HepG2 (cell line): ENCODE data around the gene POFUT2. TPM values are rescaled to one million over a fixed set of nuclear protein-coding genes. Genes with fewer than 3 reads are reported as not detected.

ENCODE experiments used
- ATAC-seq: fragments of 200-7000 bp; cut with Tn5 transposase; 3 replicates; pipeline ENCODE4 v1.9.1; 2020; ENCODE audit warnings: mild to moderate bottlenecking, moderate library complexity
- BruUV-seq: library from RNA; stranded (reverse); fragments of 400-500 nt; replicated peaks from 2 replicates; lab custom pipeline; 2021; lab: Mats Ljungman, UMichigan
- CTCF ChIA-PET: fragments of 300-600 bp; formaldehyde crosslinking; extraction: SDS; loops from one replicate; lab custom pipeline; 2021; ENCODE audit warnings: low total read pairs, inconsistent platforms, low intra/inter-chr PET ratio; lab: Yijun Ruan, JAX
- POLR2A ChIA-PET: fragments of 350-600 bp; sonication (Branson Sonifier 250); formaldehyde crosslinking; loops from one replicate; lab custom pipeline; 2020; ENCODE audit warnings: antibody characterized with exemption, inconsistent platforms; lab: Yijun Ruan, JAX
- DNase-seq: peaks from one replicate; pipeline ENCODE4 v3.0.0-alpha.2; 2015; ENCODE audit warnings: low spot score
- FAIRE-seq: peaks from 3 replicates; lab custom pipeline; 2011; peaks lifted over from hg19 to GRCh38; lab: Jason Lieb, UNC
- H2AFZ ChIP-seq: one replicate; pipeline ENCODE4 v1.6.1; 2011; ENCODE audit warnings: low read length, inconsistent platforms
- H3K27ac ChIP-seq: fragments of 300-600 bp; 3 replicates; pipeline ENCODE4 v1.8.0; 2011; ENCODE audit warnings: mixed run types, mild to moderate bottlenecking, mixed read lengths, low read length, inconsistent platforms; ENCODE audit not compliant: insufficient read depth; ENCODE audit errors: extremely low read length
- H3K27me3 ChIP-seq, 2 experiments: fragments of 200-600 bp in 1 of 2; 2 replicates in 1 of 2; 3 replicates in 1 of 2; pipeline versions ENCODE4 v1.6.0 to v1.8.0; 2011; ENCODE audit warnings: low read length in 2 of 2, mild to moderate bottlenecking in 2 of 2, moderate library complexity in 2 of 2, inconsistent platforms in 1 of 2; ENCODE audit not compliant: insufficient read depth in 2 of 2, control insufficient read depth in 1 of 2
- H3K36me3 ChIP-seq, 2 experiments: fragments of 200-600 bp in 1 of 2; replicated peaks in 1 of 2; 2 replicates in 1 of 2; 3 replicates in 1 of 2; pipeline versions ENCODE4 v1.5.1 to v1.8.0; 2011; ENCODE audit warnings: low read length in 2 of 2, inconsistent platforms in 1 of 2; ENCODE audit not compliant: insufficient read depth in 2 of 2, control insufficient read depth in 1 of 2
- H3K4me1 ChIP-seq: 2 replicates; pipeline ENCODE4 v1.5.1; 2012; ENCODE audit warnings: low read length, inconsistent platforms; ENCODE audit not compliant: insufficient read depth
- H3K4me2 ChIP-seq: 2 replicates; pipeline ENCODE4 v1.6.0; 2011; ENCODE audit warnings: low read depth, low read length, inconsistent platforms
- H3K4me3 ChIP-seq, 3 experiments: fragments of 200-600 bp in 1 of 3; sonication (generic), shearing (Covaris generic) in 1 of 3; replicated peaks in 1 of 3; 2 replicates each; pipeline ENCODE4 v1.5.1; 2011 to 2016; ENCODE audit warnings: low read length in 3 of 3, inconsistent platforms in 2 of 3, low read depth in 2 of 3, mild to moderate bottlenecking in 2 of 3, control low read depth in 1 of 3, mixed read lengths in 1 of 3; ENCODE audit not compliant: insufficient read depth in 1 of 3
- H3K79me2 ChIP-seq: one replicate; pipeline ENCODE4 v1.6.1; 2011; ENCODE audit warnings: low read length, inconsistent platforms; ENCODE audit not compliant: insufficient read depth
- H3K9ac ChIP-seq: 2 replicates; pipeline ENCODE4 v1.6.0; 2011; ENCODE audit warnings: mild to moderate bottlenecking, low read depth, low read length, inconsistent platforms; ENCODE audit not compliant: insufficient read depth
- H3K9me3 ChIP-seq: 2 replicates; pipeline ENCODE4 v1.5.1; 2012; ENCODE audit warnings: mild to moderate bottlenecking, low read length
- H4K20me1 ChIP-seq: 2 replicates; pipeline ENCODE4 v1.6.0; 2011; ENCODE audit warnings: inconsistent platforms, mild to moderate bottlenecking, low read length, moderate library complexity; ENCODE audit not compliant: insufficient read depth
- JARID2 ChIP-seq: sonication (generic); formaldehyde crosslinking; IDR thresholded peaks from 2 replicates; pipeline ENCODE4 v1.8.1; 2023; ENCODE audit warnings: missing genetic modification reagents, inconsistent platforms; ENCODE audit not compliant: insufficient replicate concordance
- NCOA1 ChIP-seq: sonication (generic); formaldehyde crosslinking; IDR thresholded peaks from 2 replicates; pipeline ENCODE4 v1.9.0; 2021; ENCODE audit warnings: missing genetic modification reagents
- NCOA5 ChIP-seq: sonication (generic); formaldehyde crosslinking; IDR thresholded peaks from 2 replicates; pipeline ENCODE4 v1.4.0; 2020; ENCODE audit warnings: missing genetic modification reagents
- SIX1 ChIP-seq: sonication (generic); formaldehyde crosslinking; IDR thresholded peaks from 2 replicates; pipeline ENCODE4 v1.4.0; 2020; ENCODE audit warnings: missing genetic modification reagents, borderline replicate concordance
- ZBTB33 ChIP-seq: sonication (generic); formaldehyde crosslinking; IDR thresholded peaks from 2 replicates; pipeline ENCODE4 v1.4.0; 2020; ENCODE audit warnings: missing genetic modification reagents
- ZBTB4 ChIP-seq: sonication (generic); formaldehyde crosslinking; IDR thresholded peaks from 2 replicates; pipeline ENCODE4 v1.4.0; 2020; ENCODE audit warnings: missing genetic modification reagents, mild to moderate bottlenecking, borderline replicate concordance
- WGBS: methylation state at CpG from one replicate; pipeline ENCODE4 v1.1.6; 2017; ENCODE audit warnings: low lambda C conversion rate; 5-methylcytosine and 5-hydroxymethylcytosine counted together
- in situ Hi-C: cut with HindIII; loops from 2 replicates; pipeline ENCODE4 v1.10.0; 2017; ENCODE audit warnings: low pct_unique_long_range_greater_than_20kb; ENCODE audit not compliant: extremely low pct_ligation_motif_present
- intact Hi-C: fragments of 100-400 bp; cut with micrococcal nuclease; formaldehyde crosslinking; loops from one replicate; pipeline ENCODE4 v1.10.0; 2022; ENCODE audit not compliant: unreplicated experiment
- polyA plus RNA-seq, 8 experiments: library from polyadenylated mRNA; depleted of rRNA in 3 of 8; stranded (reverse) in 7 of 8; unstranded in 1 of 8; fragments of >200 nt; fragmentation: Illumina TruSeq in 4 of 8; extraction: Trizol in 4 of 8; gene quantifications; 2 replicates each; pipeline versions ENCODE4 v1.2.1 to v1.2.3, GENCODE V29; 2011 to 2016; ENCODE audit warnings: low read depth in 4 of 8, missing spikeins in 1 of 8, mixed read lengths in 1 of 8; ENCODE audit not compliant: insufficient read depth in 1 of 8
- total RNA-seq, 5 experiments: library from RNA; depleted of rRNA; stranded (reverse); fragments of >200 nt; fragmentation: Illumina TruSeq; extraction: Trizol; gene quantifications; 2 replicates each; pipeline ENCODE4 v1.2.3, GENCODE V29; 2016; ENCODE audit warnings: low read depth in 1 of 5

Gene POFUT2
- total and polyA plus RNA-seq, 2 of the 13 experiments (the other 11 are each of a cell fraction or from before 2014, with no cell fraction given) = 22.8 to 24.0 TPM

GRCh38 chr21:45256021-45256911 lies 31.4 kb downstream of the POFUT2 start:
- intact Hi-C loops = no loop called here
- ATAC-seq (peak; percentile 10), FAIRE-seq (no peak), DNase-seq (no peak)
- TF ChIP-seq NCOA1 (CRISPR knock-in tag) (no peak), NCOA5 (CRISPR knock-in tag) (no peak), ZBTB33 (CRISPR knock-in tag) (peak; percentile 57; the same call in 1 of the 2 replicates), SIX1 (no peak), JARID2 (CRISPR knock-in tag) (no peak), ZBTB4 (CRISPR knock-in tag) (no peak)
- Histone ChIP-seq H3K36me3 (no peaks in the 10 kb centered on the region), H4K20me1 (0 out of 2 replicates have a peak, but pooled peaks cover 3% of the 10 kb centered on the region), H3K4me1 (peaks cover 40% of the 10 kb centered on the region), H3K4me2 (peak overlapping the region; percentile 52), H3K4me3 (peak overlapping the region in 1 of 3 experiments; percentile 48; a peak in 1 of 6 replicates), H3K9ac (no peak overlapping the region), H3K27ac (no peak overlapping the region), H3K9me3 (no peaks in the 10 kb centered on the region), H3K27me3 (peaks cover 19 to 79% of the 10 kb centered on the region in 2 experiments), H3K79me2 (no peaks in the 10 kb centered on the region), H2AFZ (no peak overlapping the region)
- 53% methylated on average over 9 of the region's 31 CpGs for WGBS
- BruUV-seq = no TSS peak
- ChIA-PET CTCF (no interaction called here), POLR2A (no interaction called here)
- in situ Hi-C loops = no loop called here
